NOMO-1 treated with DMSO at 0.1 percent for 48 hours (cell line): ENCODE data around the gene NPTX1.

Experiments
- DNase-seq: peaks from one replicate; lab custom pipeline; 2025; ENCODE audit not compliant: unreplicated experiment; lab: John Stamatoyannopoulos, UW

Gene NPTX1

DNA sequence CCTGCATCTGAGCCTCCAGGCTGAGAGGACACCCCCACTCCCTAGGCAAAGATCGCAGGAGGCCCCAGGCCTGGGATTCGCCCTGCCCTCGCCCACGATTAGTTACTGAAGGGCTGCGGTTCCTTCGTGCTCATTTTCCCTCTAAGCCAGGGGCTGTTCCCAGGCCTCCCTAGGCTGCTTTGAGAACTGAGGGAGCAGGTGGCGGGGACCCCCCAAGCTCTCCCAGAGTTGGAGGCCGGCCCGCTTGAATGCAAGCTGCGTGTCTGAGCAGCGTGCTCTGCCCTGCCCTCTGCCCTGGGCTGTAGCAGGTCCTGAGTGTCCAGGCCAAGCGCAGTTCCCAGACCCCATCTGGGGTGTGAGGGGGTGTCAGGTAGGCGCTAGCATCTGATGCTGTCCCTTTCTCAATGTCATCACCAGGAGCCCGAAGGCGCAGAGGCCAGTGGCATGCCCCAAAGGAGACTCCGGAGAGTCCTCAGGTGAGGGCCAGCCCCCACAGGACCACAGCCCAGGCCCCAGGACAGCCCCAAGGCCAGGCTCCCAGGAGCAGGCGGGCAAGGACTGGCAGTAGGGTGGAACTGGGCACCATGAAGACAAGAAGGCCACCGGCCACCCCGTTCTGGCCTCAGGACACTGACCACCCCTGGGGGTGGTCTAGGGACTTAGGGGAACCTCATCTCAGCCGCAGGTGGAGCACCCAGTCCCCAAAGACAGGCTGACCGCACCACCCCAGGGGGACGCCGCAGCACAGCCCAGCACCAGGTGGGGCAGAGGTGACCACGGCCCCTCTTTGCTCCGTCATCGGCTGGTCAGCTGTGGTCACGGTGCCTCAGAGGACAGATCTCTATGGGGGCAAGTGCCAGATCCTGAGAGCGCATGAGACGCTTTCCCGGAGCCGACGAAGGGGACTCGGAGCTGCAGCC is 46.8 kb downstream of the NPTX1 start:
- no peak for DNase-seq

DNA sequence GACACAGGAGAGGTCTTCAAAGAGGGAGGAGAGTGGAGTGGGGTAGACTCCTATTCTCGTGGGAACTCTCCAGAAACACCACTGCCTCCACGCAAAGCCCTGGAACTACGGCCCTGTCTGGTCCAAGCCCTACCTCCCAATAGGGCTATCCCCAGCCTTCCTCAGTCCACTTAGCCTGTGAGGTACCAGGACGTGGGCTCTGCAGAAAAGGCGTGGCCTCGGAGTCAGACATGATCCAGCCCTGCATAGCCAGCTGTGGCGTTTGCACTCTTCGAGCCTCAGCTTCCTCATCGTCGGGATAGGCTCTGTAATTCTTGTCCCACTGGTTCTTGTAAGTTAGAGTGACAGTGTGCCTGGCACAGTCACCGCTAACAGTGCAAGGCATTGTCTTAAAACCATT is 47.6 kb downstream of the NPTX1 start:
- no peak for DNase-seq

DNA sequence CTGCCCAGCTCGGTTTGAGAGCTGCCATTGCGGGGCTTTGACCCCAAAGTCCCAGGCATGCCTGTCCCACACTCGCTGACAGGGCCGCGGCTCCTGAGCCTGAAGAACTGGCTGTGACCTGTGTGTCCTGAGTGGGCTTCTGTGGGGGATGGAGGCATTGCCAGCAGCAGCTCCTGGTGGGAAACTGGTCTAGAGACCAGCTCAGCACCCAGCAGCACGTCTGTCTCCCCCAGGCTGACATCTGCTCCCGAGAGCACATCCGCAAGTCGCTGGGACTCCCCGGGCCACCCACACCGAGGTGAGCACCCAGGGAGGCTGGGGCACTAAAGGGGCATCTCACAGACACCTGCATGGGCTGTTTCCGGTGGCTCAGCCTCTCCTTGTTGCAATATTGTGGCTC is 48.0 kb downstream of the NPTX1 start:
- DNase-seq: no peak

DNA sequence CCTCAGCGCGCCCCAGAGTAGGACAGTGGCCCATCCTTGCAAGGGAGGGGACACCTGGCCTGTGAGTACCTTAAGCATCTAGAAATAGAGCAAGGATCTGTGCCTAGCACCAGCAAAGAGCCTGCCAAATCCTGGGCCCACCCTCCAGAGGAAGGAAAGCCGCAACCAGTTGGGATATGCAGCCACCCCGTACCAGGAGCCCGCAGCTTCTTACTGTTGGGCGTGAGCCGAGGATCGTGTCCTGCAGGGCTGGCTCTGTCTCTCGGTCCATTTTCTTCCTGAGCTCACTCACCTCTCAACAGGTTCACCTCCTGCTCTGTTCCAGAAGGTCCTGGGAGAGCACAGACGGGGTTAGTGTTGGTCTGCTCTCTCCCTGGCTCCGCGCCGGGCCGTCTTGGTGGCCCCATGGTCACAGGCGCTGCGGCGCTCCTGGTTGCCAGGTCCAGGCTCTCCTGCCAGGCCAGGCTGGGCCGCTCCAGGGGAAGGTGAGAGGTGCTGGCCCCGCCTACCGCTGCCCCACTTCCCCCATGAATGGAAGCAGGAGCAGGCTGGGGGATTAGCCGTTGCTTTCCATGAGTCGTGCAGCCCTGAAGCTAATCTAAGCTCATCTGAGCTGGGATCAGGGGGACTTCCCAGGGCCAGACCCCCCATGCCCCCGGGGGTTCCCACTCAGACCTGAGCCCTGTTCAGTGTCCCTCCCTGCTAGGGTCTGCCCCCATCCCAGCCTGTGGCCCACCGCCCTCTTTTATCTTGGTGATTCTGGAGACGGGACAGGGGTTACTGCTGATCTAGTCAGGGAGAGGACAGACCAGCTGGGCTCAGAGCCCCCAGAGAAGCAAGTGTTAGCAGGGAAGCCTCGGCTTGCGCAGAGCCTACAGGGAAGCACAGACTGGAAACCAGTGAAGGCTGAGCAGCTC is 48.8 kb downstream of the NPTX1 start:
- no peak for DNase-seq

DNA sequence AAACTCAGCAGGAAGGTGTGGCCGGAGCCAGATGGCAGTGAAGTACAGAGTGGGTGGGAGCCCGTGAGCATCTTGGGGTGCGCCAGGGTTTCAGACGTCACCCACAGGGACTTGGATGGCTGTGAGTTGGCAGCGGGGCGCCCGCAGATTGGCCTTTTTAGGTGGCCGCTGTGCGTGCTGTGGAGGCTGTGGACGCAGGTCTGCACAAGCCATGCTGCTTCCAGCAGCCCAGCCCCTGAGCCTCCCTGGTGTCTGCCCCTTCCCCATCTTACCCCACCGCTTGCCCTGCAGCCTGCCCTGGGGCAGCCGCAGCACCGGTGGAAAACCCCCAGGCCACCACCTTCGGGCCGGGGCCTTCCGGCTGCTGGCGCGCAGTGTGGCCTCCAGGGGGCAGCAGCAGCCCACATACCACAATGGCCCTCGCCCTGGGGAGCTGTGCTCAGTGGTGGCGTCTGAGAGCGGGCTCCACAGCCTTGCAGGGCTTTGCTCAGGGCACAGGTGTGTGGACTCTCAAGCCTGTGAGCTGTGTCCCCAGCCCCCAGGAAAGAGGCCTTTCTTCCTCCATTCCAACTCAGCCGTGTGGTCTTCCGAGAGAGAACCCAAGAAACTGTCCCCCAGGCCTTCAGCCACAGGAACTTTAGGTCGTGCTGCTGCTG is 49.6 kb downstream of the NPTX1 start:
- DNase-seq: peak; percentile 52

DNA sequence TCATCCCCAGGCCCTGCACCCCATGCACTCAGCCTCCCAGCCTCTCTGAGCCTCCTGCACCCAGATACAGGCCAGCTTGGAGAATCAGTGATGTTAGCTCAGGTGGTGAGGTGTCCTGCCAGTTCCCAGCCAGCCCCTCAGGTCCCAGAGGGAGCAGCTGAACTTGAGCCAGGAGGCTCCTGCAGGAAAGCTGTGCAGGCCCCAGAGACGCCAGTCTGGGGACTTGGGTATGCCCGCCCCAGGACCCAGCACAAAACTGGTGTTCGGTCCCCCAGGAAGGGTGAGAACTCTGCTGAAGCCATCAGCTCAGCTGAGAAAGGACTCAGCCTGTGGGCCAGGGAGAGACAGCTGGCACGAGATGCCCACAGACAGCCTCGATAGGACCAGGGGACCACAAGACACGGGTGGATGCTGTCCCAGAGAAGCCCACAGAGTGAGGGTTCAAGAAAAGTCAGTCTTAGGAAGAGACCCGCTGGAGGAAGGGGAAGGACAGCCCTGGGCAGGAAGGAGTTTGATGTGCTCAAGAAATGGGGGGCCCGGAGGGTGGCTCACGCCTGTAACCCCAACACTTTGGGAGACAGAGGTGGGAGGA is 50.5 kb downstream of the NPTX1 start:
- DNase-seq: no peak

DNA sequence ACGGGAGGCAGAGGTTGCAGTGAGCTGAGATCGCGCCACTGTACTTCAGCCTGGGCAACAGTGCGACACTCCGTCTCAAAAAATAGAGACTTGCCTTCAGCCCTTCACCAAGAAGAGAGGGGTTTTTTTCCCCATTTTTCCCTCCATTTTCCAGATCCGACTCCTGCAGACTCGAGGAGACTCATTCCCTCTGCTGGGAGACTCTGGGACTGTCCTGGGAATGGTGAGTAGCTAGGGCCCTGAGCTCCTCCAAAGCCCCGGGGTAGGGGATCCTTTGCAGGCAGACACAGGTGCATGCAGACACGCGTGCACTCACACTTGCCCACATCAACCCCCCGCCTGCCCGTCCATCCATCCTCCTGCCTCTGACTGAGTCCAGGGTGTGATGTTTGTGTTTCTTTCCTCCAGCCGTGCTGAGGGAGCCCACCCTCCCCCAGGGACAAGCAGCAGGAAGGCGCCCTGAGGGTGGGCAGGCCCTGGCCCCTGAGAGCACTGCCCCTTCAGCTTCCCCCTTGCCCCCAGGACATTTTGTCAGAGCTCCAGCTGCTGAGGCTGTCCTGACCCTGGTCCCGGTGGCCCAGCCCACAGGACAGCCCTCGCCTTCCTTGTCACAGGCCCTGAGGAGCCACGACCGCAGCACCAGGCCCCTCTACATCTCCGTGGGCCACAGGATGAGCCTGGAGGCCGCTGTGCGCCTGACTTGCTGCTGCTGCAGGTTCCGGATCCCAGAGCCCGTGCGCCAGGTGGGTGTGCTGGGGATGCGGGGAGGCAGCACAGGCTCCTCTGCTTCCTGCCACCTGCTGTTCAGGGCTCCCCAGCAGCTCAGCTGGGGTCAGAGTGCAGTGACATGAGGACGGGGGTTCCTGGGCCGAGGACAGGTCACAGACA is 51.3 kb downstream of the NPTX1 start:
- no peak for DNase-seq

DNA sequence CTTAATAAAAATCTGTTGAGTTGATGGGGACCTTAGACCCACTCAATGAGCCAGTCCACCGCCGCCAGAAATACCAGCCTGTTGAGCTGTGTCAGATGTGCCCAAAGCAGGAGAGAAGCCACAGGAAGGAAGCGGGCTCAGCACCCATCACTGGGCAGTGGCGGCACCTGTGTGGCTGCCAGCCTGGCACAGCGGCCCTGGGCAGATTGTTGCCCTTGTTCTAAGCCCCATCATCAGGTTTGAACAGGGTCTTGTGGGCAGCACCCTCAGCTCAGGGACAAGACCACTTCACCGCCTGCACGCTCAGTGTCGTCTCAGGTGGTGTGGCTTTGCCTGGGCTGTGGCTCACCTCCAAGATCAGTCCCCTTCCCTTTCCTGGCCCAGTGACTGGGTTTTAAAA is 52.1 kb downstream of the NPTX1 start:
- no peak for DNase-seq

DNA sequence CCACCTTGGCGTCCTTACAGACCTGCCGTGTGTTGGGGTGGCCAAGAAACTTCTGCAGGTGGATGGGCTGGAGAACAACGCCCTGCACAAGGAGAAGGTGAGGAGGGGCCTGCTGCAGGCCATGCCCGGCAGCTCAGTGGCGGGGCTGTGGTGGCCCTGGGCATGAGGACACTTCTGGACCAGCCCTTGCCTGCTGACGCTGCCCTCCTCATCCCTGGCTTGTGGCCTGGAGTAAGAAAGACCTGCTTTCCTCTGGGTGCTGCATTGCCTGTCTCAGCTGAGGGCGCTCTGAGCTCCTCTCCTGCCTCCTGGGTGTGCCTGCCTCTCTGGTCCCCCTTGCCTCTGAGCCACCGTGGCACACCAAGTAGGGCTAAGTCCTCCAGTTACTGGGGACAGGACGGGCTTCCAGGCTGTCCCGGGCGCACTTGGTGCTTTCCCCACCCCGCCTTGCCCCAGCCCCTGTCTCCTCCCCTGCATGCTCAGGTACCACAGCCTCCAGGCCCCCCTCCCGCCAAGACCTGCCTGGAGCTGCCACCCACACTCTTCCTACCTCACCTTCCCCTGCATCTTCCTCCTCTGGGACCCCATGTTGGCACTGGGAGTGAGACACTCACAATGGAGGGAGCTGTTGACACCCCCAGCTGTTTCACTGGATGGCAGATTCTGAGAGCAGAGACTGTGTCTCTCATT is 52.7 kb downstream of the NPTX1 start:
- no peak for DNase-seq

DNA sequence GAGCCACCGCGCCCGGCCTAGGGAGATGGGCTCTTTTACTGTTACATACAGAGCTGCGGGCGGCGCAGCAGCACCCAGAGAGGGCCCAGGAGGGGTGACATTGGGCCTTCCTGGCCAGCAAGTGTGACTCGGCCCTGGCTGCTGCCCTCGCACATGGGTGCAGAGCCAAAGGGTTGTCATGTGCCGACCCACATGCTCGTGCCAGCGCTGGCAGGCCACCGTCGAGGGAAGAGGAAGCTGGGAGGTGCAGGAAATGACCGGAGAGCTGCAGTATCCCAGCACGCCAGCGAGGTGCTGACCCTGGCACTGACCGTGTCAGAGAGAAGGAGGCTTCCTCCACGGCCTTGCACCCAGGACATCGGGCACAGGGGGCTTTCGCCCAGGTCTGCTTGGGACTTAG is 53.4 kb downstream of the NPTX1 start:
- DNase-seq: no peak

DNA sequence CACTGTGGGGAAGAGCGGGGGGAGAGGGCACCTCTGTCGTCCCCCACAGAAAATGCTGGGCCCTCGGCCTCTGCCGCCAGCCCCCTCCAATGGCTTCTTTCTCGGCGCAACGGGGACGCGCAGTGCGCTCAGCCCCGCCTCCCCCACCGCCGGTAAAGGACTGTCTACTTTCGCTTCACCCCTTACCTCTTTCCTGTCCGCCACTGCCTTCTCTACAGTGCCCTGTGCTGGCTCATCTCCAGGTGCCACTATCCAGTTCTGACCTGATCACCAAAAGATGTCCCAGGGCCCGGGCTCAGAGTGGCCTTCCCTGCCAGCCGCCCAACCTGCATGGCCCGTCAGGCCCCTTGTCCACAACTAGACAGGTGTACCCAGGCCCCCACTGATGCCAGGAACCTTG is 54.1 kb downstream of the NPTX1 start:
- DNase-seq: no peak

DNA sequence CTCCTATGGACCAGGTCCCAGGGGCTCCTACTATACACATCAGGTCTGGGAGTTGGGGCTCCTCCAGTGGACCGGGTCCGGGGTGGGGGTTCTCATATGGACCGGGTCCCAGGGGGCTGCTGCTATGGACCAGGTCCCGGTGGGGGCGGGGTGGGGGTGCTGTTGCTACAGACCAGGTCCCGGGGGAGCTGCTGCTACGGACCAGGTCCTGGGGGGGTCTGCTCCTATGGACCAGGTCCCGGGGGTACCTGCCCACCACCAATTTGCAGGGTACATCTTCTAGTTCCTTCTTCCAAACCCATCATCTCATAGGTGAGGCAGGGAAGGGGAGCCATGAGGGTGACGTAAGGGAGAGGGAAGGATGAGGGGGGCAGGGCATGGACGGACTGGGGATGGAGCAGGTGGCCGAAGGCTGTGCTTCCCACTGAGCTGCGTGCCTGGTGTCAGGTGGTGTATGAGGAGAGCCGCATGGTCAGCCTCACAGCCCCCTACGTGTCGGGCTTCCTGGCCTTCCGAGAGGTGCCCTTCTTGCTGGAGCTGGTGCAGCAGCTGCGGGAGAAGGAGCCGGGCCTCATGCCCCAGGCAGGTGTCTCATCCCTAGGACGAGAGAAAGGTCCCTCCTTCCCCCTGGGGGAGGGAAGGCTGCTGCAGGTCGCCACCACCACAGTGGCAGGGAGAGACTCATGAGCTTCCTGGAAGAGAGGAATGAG is 54.9 kb downstream of the NPTX1 start:
- DNase-seq: no peak

DNA sequence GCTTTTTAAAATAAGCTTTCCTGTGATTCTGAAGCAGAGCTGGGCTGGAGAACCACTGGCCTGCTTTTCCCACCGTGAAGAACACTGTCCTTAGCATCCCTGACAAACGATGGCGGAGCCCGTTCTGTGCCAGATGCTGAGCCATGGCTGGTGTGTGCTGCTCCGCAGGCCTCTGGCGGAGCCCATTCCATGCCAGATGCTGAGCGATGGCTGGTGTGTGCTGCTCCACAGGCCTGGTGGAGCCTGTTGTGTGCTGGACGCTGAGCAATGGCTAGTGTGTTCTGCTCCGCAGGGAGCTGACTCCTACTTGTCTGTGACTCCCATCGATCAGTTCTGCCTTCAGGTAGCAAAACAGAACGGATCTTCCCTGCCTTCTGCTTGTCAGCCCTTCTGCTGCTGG is 57.2 kb downstream of the NPTX1 start:
- DNase-seq: no peak

DNA sequence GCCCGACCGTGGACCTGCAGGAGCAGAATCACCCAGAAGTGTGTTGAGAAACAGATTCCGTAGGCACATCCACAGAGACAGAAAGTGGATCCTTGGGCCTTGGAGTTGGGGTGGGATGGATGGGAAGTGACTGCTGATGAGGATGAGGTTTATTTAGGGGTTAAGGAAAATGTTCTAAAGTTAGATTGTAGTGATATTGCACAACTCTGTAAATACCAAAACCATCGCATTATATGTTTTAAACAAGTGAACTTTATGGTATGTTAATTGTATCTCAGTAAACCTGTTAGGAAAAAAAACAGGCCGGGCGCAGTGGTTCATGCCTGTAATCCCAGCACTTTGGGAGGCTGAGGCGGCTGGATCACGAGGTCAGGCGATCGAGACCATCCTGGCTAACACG is 57.8 kb downstream of the NPTX1 start:
- no peak for DNase-seq
